HG02588 (cell line): Measurements from ENCODE around the gene IFNA8.
"Not testable (repeated sequence)": the region's sequence is repeated elsewhere in the genome, so short reads cannot be mapped to it uniquely, and the experiment has no call there.

ENCODE experiments used
- ATAC-seq: cut with Tn5 transposase; IDR thresholded peaks from one replicate; pipeline ENCODE4 v1.9.1; 2021; ENCODE audit warnings: mild to moderate bottlenecking, moderate library complexity; ENCODE audit not compliant: unreplicated experiment

IFNA8 gene

DNA sequence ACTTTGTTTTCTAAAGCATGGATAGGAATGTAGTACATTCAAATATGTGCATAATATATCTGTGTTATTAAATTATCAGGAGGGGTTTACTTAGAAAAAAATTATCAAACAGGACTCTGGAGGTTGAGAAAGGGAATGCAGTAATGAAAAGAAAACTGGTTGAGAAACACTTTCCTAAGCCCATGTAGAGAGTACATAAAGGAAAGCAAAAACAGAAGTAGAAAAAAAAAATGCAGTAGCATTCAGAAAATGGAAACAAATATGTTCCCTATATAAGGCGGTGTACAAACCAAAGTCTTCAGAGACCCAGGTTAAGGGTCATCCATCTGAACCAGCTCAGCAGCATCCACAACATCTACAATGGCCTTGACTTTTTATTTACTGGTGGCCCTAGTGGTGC is at the start of gene IFNA8:
Gene IFNA8, plus strand, starts transcription at position 301 of the 400 bp plus-strand sequence. Its CDS starts 60 bp downstream, at position 361.
- ATAC-seq: no peak

DNA sequence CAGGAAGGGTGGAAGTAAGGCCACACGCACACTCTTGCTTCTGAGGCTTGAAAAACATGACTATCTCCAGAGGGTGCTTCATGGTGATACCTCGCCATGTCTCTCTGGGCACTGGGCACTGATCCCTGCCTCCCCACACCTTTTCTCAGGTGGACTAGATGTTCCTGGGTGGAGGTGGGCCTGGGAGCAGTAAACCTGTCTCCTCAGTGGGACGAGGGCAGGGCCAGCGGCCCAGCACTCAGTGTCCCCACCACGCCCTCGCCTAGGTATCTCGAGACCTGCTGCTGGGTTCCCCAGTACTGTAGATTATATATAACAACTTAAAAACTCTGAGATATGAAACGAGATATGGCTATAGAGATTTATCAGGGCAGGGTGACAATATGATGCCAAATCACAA is 46.6 kb upstream of the IFNA8 start:
- no peak for ATAC-seq

DNA sequence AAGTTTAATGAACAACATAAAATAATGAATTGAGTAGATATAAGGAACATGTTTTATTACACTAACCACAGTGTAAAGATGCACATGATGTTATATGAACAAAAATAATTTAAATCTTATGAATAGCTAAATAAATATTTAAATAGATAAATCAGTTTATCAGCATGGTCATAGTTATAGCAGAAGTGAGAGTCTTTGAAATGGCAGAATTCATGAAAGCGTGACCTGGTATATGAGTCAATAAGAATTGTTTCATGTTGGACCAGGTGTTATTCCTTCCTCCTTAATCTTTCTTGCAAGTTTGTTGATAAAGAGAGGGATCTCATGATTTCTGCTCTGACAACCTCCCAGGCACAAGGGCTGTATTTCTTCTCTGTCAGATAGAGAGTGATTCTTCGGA is 41.7 kb upstream of the IFNA8 start:
- peak; percentile 55 for ATAC-seq

DNA sequence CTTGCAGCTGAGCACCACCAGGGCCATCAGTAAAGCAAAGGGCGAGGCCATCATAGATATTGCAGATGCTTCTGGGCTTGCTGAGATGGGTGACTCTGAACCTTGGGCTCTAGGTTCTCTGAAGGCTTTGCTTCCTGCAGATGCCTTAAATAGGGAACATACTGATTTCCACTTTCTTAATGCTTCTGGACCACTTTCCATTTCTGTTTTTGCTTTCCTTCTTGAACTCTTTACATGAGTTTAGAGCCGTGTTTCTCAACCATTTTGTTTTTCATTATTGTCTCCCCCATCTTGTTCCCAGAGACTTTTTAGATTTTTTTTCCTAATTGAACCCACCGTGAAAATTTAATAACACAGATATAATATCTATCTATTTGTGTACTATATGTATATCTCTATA is 41.0 kb upstream of the IFNA8 start, which contains the start of gene IFNA13:
Gene IFNA13, minus strand, starts transcription at position 101 of the 400 bp plus-strand sequence. Its CDS starts 47 bp downstream, at position 54.
- ATAC-seq: no peak

DNA sequence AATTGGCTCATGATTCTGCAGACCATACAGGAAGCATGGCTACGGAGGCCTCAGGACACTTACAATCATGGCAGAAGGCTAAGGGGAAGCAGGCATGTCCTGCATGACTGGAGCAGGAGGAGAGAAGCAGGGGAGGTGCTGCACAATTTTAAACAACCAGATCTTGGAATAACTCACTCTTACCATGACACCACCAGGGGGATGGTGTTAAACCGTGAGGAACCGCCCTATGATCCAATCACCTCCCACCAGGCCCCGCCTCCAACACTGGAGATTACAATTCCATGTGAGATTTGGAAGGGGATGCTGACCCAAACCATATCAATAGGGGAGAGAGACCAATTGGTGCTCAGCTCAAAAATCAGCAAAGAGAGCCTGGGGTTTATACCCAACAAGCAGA is 37.5 kb upstream of the IFNA8 start:
- ATAC-seq: not testable (repeated sequence)

DNA sequence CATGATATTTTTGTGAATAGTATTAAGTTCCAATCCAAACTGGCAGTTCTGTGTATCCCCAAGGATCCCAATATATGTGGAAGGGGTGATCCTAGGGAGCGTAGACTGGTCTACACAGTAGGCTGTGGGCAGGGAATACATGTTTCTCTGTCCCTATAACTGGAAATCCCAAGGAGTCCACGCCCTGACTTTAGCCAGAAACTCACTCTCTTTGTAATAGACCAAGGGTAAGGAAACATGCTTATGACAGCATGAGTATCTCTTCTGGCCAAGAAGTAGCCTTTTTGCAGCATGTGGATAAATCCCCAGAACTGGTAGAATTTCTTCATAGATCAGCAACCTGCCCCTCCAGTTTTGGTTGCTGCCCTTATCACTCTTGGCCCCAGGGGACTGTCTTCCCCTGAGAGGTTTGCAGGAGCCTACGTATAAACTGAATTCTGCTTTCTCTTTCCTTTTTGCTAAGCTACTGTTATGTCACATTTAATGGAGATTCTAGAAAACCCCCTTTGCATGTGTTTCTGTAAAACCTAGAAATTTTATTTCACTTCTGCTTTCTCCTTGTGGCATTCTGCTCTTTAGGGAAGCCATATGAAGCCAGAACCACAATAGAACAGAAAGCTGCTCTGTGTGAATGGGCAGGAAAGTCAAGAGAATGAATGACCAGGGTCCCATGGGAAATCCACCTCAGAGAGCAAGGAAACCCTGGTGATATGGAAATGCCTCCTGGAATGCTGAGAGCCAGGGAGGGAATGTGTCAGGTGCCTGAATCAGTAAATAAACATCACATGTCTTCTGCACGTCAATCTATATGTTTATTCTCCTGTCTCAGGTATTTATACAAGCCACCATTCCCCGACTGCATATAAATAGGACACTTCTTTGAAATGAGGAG is 27.2 kb upstream of the IFNA8 start:
- peak; percentile 98 for ATAC-seq

DNA sequence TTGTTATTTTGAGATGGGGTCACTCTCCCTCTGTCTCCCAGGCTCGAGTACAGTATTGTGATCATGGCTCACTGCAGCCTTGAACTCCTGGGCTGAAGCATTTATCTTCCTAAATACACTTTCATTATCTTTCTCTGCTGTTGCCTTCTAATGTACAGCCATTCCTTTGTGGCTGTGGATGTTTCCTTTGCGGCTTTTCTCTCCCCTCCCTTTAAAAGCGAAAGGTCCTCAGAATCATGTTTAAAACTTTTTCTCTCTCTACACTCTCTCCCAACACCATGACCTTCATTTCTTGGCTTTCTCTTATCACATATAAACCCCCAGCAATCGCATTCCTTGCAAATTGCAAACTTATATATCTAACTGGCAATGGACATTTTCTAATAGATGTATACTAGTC is 25.3 kb upstream of the IFNA8 start:
- no peak for ATAC-seq

DNA sequence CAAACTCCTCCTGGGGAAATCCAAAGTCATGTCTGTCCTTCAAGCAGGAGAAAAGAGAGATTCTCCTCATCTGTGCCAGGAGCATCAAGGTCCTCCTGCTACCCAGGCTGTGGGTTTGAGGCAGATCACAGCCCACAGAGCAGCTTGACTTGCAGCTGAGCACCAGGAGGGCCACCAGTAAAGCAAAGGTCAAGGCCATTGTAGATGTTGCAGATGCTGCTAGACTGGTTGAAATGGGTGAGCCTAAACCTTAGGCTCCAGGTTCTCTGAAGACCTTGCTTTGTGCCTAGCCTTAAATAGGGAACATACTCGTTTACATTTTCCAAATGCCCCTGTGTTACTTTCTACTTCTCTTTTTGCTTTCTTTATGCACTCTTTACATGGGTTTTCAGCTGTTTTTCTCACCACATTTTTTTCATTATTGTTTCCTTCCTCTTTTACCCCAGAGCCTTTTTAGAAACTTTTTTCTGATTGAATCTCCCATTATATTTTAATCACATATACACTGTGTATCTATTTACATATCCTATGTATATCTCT is 23.7 kb upstream of the IFNA8 start, which contains the start of gene IFNA2:
Gene IFNA2, minus strand, starts transcription at position 268 of the 540 bp plus-strand sequence. Its CDS starts 69 bp downstream, at position 199.
- ATAC-seq: no peak

DNA sequence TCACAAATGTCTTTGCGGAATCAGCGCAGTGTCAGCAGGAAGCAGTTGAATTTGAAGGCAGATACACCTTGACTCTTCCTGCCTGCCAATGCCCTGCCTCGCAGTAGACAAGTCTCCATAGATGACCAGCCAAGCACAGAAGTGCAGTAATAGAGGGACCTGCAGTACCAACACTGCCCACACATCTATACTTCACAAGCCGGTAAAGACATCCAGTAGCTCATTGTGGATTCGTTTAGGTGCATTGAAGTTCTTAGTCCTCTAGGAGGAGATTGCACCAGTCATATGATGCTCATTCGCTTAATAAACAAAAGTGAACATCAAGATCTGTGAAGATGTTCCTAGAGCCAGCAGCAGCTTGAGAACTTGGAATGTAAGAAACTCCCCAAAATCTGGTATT is 16.6 kb upstream of the IFNA8 start:
- peak; percentile 81 for ATAC-seq

DNA sequence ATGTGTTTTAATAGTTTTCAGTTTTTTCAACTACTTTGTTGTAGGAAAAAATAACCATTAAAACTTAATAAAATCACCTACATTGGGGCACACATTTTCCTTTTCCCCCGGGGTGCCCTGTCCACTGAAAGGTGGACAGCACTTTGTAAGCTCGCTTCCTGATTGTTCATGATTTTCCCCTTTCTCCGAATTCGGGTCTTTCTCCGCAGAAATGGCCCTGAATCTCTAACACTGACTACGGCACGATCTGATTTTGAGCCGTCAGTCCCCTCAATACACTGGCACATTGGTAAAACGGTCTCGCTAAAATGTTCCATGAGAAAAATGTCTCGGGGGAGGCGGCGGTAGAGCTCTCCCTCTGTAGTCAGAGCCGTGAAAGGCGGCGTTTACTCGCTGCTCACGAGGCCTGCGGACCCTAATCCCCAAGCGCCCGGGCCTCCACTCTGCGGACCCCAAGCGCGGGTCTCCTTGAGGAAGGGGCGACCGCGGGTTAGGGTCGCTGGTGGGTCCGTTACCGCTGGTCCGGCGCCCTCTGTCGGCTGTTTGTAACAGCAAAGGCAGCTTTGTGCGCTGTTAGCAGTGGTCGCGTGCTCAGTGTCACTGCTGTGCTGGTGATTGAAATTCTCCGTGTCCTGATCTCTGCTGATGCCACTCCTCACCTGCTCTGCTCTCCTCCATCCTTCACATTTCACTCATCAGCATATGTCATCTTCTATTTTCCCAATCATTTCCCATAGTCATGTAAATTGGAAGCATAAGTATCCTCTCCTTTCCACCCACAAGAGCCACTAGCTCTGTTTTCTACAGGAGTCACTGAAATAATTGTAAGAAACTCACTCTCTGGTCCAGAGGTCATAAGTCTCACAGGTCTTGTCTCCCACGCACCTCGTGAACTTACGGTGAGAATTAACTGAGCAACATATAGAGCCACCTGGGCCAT is 12.9 kb upstream of the IFNA8 start:
- peak; percentile 67 for ATAC-seq

DNA sequence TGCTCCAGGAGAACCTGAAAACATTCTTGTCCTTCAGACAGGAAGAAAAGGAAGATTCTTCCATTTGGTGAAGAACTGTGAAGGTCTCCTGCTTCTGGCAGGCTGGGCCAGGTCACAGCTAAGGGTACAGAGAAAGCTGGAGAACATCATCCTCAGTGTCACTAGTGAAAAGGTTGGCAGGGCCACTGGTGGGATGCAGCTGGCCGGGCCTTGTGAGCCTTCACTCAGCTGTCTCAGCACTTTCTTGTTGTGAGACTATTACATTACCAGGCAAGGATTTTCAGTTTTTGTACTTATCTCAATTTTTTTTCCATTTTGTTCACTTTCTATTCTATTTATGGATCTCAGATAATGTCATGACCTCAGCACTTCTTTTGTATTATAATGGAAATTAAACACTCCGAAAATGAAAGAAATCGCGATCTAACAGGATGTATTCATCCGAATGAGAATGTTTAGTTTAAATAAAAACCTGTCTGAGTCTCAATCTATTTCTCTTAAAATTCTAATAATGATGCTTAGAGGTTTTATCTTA is 9.9 kb upstream of the IFNA8 start:
- no peak for ATAC-seq

DNA sequence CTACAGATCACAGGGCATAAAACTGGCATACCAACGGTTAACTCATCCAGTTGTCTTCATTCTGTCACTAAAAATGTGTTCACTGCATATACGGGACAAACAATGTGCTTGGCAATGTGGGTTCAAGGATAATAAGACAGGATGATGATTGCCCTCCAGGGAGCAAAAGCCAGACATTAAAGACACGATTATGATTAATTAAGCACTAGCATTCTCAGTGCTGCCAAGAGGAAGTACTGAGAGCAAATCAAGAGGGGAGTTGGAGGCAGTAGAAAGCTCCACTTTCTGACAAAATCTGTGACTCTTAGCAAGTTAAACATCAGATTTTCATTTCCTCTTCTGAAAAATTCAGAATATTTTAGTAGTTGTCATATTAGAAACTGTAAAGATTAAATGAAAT is 9.0 kb upstream of the IFNA8 start:
- no peak for ATAC-seq

DNA sequence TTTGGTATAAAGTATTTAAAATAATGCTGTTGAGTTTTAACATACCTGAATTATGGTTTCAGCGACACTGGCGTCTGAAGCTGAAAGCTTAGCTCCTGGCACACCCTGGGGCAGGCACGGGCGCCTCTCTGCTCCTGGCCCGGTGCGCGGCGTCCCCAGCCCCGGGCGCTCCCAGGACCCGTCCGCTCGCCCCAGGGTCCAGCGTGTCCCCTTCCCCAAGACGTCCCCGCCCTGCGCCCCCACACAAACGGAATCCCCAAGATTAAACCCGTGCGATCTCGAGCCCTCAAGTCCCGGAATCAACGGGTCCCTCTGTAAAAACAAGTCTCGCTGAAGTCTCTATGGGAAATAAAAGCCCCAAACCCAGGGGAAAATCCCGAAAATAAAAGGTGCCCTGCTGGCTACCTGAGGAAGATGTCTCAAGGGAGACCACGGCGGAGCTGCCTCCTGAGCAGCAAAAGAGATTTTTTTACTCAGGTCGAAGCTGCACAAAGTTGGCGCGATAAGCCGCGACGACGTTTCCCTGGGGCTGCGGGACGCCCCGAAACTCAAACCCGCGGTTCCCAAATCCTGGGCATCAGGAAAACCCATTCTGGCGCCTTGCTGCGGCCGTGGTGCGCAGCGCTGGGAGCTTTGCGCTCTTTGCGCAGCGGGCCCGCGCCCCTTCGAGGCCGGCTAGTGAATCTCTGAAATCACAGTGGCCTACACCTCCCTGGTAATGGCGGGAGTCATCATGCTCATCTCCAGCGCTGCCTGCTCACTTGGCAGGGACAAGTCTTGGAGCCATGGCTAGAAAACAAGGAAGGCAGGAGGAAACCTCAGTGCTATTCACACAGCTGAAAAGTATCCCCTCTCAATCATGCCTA is 6.3 kb upstream of the IFNA8 start:
- peak; percentile 40 for ATAC-seq

DNA sequence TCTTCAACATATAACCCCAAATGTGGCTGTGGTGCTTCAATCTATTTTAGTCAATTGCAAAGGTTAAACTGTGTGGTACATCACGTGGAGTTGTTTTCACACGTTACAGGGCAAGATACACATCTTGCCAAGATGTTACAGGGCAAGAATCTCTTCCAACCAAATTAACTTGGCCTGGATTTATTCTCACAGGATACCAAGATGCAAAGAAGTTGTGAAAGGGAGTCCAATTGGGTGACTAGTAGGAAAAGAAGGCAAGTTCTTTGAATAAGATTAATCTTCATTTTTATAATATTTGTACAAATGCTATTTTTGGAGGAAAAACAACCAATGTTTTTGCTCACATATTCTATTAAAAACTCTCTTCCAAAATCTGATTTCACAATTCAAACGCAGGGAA is 4.8 kb upstream of the IFNA8 start:
- ATAC-seq: no peak

DNA sequence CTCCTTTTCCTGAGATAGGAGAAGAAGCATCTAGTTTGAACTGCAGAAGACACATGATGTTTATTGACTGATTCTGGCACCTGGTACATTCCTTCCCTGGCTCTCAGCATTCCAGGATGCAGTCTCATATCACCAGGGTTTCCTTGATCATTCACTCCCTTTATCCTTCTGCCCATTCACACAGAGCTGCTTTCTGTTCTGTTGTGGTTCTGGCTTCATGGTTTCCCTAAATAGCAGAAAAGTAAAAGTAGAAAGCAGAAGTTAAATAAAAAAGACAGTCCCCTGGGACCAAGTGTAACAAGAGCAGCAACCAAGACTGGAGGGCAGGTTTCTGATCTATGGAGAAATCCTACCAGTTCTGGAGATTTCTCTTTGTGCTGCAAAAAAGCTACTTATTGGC is 3.2 kb downstream of the IFNA8 start:
- ATAC-seq: no peak

DNA sequence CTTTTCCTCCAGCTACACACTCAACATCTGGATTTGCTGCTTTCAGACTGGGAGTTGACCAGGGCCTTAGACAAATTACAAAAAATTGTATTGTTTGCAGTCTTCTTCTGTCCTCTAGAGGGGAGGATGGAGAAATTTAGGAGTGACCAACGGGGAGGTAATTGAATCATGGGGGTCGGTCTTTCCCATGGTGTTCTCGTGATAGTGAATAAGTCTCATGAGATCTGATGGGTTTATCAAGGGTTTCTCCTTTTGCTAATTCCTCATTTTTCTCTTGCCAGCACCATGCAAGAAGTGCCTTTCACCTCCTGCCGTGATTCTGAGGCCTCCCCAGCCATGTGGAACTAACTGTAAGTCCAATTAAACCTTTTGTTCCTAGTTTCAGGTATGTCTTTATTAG is 4.2 kb downstream of the IFNA8 start:
- no peak for ATAC-seq

DNA sequence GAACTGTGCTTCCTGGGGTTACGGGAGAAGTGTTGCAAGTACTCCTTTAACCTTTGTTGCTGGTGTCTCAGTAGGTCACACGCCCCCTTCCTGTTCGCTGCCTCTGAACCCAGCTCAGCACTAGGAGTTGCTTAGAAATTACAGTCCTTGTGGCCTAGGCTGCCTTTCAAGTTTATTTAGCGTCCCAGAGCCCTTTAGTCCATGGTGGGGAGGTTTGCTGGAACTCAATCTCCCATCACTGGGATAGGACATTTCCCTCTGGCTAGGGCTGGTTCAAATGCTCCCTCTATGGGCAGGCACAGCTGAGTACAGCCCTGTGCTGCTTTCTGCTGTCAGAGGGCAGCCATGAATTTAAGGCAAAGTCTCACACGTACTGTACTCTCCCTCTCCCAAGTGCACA is 4.7 kb downstream of the IFNA8 start:
- no peak for ATAC-seq

DNA sequence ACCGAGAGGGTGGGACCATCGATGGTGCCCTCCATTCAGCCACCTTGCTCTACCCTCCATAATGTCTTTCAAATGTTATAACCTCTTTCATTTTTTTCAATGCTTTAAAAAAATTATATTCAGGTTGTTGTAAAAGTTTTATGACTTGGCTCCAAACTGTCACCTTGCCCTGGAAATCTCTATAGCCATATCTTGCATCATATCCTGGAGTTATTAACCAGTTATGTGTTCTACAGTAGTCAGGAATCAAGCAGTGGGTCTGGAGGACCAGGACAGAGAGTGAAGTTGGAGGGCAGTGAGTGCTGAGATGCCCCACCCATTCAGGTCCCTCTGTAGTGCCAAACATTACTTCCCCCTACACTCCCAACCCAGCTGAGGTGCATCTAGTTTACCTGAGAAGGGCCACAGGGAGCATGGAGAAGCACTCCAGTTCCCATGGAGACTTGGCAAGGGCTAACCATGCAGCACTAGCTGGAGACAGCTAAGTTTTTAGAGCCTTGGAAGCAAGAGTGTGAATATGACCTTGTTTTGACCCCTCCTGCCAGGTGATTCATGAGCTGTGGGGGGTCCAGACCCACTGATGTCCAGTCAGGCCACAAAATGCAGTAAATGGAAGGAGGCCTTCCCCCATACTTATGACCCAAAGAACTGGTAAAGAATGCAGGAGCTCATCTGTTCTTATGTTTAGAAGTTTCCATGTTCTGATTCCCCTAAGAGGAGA is 5.5 kb downstream of the IFNA8 start:
- no peak for ATAC-seq
